BLaER1 (cell line): Measurements from ENCODE around the gene AK4.

ENCODE experiments used
- H3K27ac ChIP-seq: shearing (Covaris generic); formaldehyde crosslinking; 2 replicates; pipeline ENCODE4 v1.8.1; 2022
- H3K27me3 ChIP-seq: shearing (Covaris generic); formaldehyde crosslinking; 2 replicates; pipeline ENCODE4 v1.8.1; 2022
- H3K36me3 ChIP-seq: shearing (Covaris generic); formaldehyde crosslinking; 2 replicates; pipeline ENCODE4 v1.8.1; 2022
- H3K4me1 ChIP-seq: shearing (Covaris generic); formaldehyde crosslinking; 2 replicates; pipeline ENCODE4 v1.8.1; 2022
- H3K4me2 ChIP-seq: shearing (Covaris generic); formaldehyde crosslinking; 2 replicates; pipeline ENCODE4 v1.8.1; 2022
- H3K4me3 ChIP-seq: shearing (Covaris generic); formaldehyde crosslinking; 2 replicates; pipeline ENCODE4 v1.8.1; 2022
- H3K9ac ChIP-seq: shearing (Covaris generic); formaldehyde crosslinking; 2 replicates; pipeline ENCODE4 v1.8.1; 2022
- H3K9me3 ChIP-seq: shearing (Covaris generic); formaldehyde crosslinking; 2 replicates; pipeline ENCODE4 v1.8.1; 2022
- H4K20me1 ChIP-seq: shearing (Covaris generic); formaldehyde crosslinking; 2 replicates; pipeline ENCODE4 v1.8.1; 2022
- Cebpa-rat ChIP-seq: shearing (Covaris generic); IDR thresholded peaks from 2 replicates; pipeline ENCODE4 v1.8.1; 2022

The AK4 gene

GRCh38 chr1:65237503-65237902, 89.5 kb downstream of the AK4 start:
- Histone ChIP-seq H3K36me3 (no peaks in the 10 kb centered on the region), H3K9me3 (no peaks in the 10 kb centered on the region), H3K4me2 (no peak overlapping the region), H3K27me3 (no peaks in the 10 kb centered on the region), H3K27ac (no peak overlapping the region), H3K4me1 (no peaks in the 10 kb centered on the region), H4K20me1 (no peaks in the 10 kb centered on the region), H3K9ac (no peak overlapping the region), H3K4me3 (no peak overlapping the region)
- no peak for TF ChIP-seq Cebpa-rat

- Histone ChIP-seq H3K36me3 (no peaks in the 10 kb centered on the region), H3K9me3 (no peaks in the 10 kb centered on the region), H3K4me1 (no peaks in the 10 kb centered on the region), H3K4me2 (no peak overlapping the region), H3K4me3 (no peak overlapping the region), H4K20me1 (no peaks in the 10 kb centered on the region), H3K9ac (no peak overlapping the region), H3K27ac (no peak overlapping the region), H3K27me3 (no peaks in the 10 kb centered on the region)
- TF ChIP-seq Cebpa-rat = no peak
Measured at GRCh38 chr1:65238010-65238409, 90.0 kb downstream of the AK4 start.

GRCh38 chr1:65243491-65243890, 95.5 kb downstream of the AK4 start:
- Histone ChIP-seq H3K9ac (no peak overlapping the region), H3K9me3 (no peaks in the 10 kb centered on the region), H3K4me1 (no peaks in the 10 kb centered on the region), H3K4me3 (no peak overlapping the region), H3K27ac (no peak overlapping the region), H3K4me2 (no peak overlapping the region), H3K36me3 (no peaks in the 10 kb centered on the region), H4K20me1 (no peaks in the 10 kb centered on the region), H3K27me3 (no peaks in the 10 kb centered on the region)
- TF ChIP-seq Cebpa-rat = no peak

GRCh38 chr1:65245295-65245694, 97.3 kb downstream of the AK4 start:
- H3K27me3 ChIP-seq = no peaks in the 10 kb centered on the region
- no peak overlapping the region for H3K27ac ChIP-seq
- no peaks in the 10 kb centered on the region for H3K4me1 ChIP-seq
- no peaks in the 10 kb centered on the region for H3K9me3 ChIP-seq
- H3K9ac ChIP-seq = no peak overlapping the region
- H4K20me1 ChIP-seq = no peaks in the 10 kb centered on the region
- TF ChIP-seq Cebpa-rat = no peak
- H3K36me3 ChIP-seq = no peaks in the 10 kb centered on the region
- H3K4me3 ChIP-seq = no peak overlapping the region
- H3K4me2 ChIP-seq = no peak overlapping the region

GRCh38 chr1:65247419-65248359, 99.7 kb downstream of the AK4 start:
- Histone ChIP-seq H3K27me3 (no peaks in the 10 kb centered on the region), H3K4me3 (no peak overlapping the region), H3K4me2 (no peak overlapping the region), H3K27ac (no peak overlapping the region), H4K20me1 (no peaks in the 10 kb centered on the region), H3K9ac (no peak overlapping the region), H3K4me1 (no peaks in the 10 kb centered on the region), H3K36me3 (no peaks in the 10 kb centered on the region), H3K9me3 (no peaks in the 10 kb centered on the region)
- TF ChIP-seq Cebpa-rat = no peak

- no peak overlapping the region for H3K27ac ChIP-seq
- no peaks in the 10 kb centered on the region for H3K36me3 ChIP-seq
- H3K9me3 ChIP-seq = no peaks in the 10 kb centered on the region
- peaks cover 10% of the 10 kb centered on the region for H3K4me1 ChIP-seq
- no peaks in the 10 kb centered on the region for H4K20me1 ChIP-seq
- no peak overlapping the region for H3K4me3 ChIP-seq
- H3K4me2 ChIP-seq = no peak overlapping the region
- TF ChIP-seq Cebpa-rat = no peak
- no peak overlapping the region for H3K9ac ChIP-seq
- H3K27me3 ChIP-seq = peaks cover 11% of the 10 kb centered on the region; the same call in 1 of the 2 replicates
Measured at GRCh38 chr1:65250826-65251225, 102.8 kb downstream of the AK4 start.

- H3K27ac ChIP-seq = no peak overlapping the region
- H3K4me1 ChIP-seq = peaks cover 10% of the 10 kb centered on the region
- peak overlapping the region; percentile 70 for H3K9ac ChIP-seq
Measured at GRCh38 chr1:65253800-65254319, 105.9 kb downstream of the AK4 start.

GRCh38 chr1:65254320-65255034, 106.5 kb downstream of the AK4 start:
- H3K27ac ChIP-seq = peak overlapping the region; percentile 53; the same call in 1 of the 2 replicates
- peaks cover 11% of the 10 kb centered on the region; the same call in 1 of the 2 replicates for H3K27me3 ChIP-seq
- H3K4me1 ChIP-seq = peaks cover 10% of the 10 kb centered on the region
- TF ChIP-seq Cebpa-rat = no peak
- no peaks in the 10 kb centered on the region for H3K36me3 ChIP-seq
- no peaks in the 10 kb centered on the region for H4K20me1 ChIP-seq
- peak overlapping the region; percentile 70 for H3K9ac ChIP-seq
- H3K9me3 ChIP-seq = no peaks in the 10 kb centered on the region
- peak overlapping the region; percentile 96 for H3K4me2 ChIP-seq
- H3K4me3 ChIP-seq = peak overlapping the region; percentile 74

More at GRCh38 chr1:65253800-65254319, 105.9 kb downstream of the AK4 start:
- Histone ChIP-seq H3K4me2 (peak overlapping the region; percentile 96), H3K27me3 (peaks cover 11% of the 10 kb centered on the region; the same call in 1 of the 2 replicates), H3K36me3 (no peaks in the 10 kb centered on the region), H3K9me3 (no peaks in the 10 kb centered on the region), H4K20me1 (no peaks in the 10 kb centered on the region), H3K4me3 (peak overlapping the region; percentile 74)
- TF ChIP-seq Cebpa-rat = no peak

GRCh38 chr1:65255035-65255655, 107.1 kb downstream of the AK4 start:
- no peak for TF ChIP-seq Cebpa-rat

More at GRCh38 chr1:65255035-65255655, 107.1 kb downstream of the AK4 start:
- peak overlapping the region; percentile 74 for H3K4me3 ChIP-seq
- no peaks in the 10 kb centered on the region for H3K9me3 ChIP-seq
- no peaks in the 10 kb centered on the region for H3K36me3 ChIP-seq
- H3K4me1 ChIP-seq = peaks cover 10% of the 10 kb centered on the region
- no peaks in the 10 kb centered on the region for H4K20me1 ChIP-seq
- peaks cover 11% of the 10 kb centered on the region; the same call in 1 of the 2 replicates for H3K27me3 ChIP-seq
- peak overlapping the region; percentile 70 for H3K9ac ChIP-seq
- H3K27ac ChIP-seq = no peak overlapping the region
- H3K4me2 ChIP-seq = peak overlapping the region; percentile 96
